GM10248 (cell line): ENCODE results near the gene CD96.
"Not testable (repeated sequence)": the region's sequence is repeated elsewhere in the genome, so short reads cannot be mapped to it uniquely, and the experiment has no call there.

Experiments used
- CTCF ChIA-PET: fragments of 300-600 bp; sonication (Branson Sonifier 250); formaldehyde crosslinking; extraction: SDS; loops from one replicate; lab custom pipeline; 2021; ENCODE audit warnings: antibody characterized with exemption; lab: Yijun Ruan, JAX
- POLR2A ChIA-PET: fragments of 350-650 bp; sonication (Branson Sonifier 250); formaldehyde crosslinking; extraction: SDS; loops from one replicate; lab custom pipeline; 2020; ENCODE audit warnings: antibody characterized with exemption; lab: Yijun Ruan, JAX
- DNase-seq: peaks from one replicate; pipeline ENCODE4 v3.0.0; 2012; ENCODE audit errors: extremely low spot score
- CTCF ChIP-seq: IDR thresholded peaks from 2 replicates; pipeline ENCODE4 v1.5.1; 2012; ENCODE audit warnings: mild to moderate bottlenecking, low read depth; ENCODE audit errors: extremely low read depth, missing control alignments, control extremely low read depth

The CD96 gene

GRCh38 chr3:111548092-111548491, 6.1 kb downstream of the CD96 start:
- peak; percentile 30 for DNase-seq
- TF ChIP-seq CTCF = no peak
- POLR2A ChIA-PET = no interaction called here
- CTCF ChIA-PET = no interaction called here

DNA sequence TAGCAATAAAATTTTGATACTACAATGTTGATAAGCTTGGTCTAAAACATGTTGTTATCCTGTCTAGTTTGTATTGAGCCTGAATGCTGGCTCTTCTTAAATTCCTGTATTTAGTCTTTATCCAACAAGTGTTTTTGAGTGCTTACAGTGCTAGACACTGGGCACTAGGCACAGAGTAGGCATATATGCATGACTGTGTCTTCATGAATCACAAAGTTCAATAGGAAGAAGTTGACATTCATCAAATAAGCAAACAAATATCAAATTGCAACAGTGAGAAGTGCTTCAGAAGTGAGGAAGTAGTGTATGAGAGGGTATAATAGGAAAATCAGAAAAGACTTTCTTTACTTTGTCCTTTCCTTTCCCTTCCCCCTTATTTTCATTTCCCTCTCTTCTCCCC, 6.8 kb downstream of the CD96 start:
- no peak for DNase-seq

DNA sequence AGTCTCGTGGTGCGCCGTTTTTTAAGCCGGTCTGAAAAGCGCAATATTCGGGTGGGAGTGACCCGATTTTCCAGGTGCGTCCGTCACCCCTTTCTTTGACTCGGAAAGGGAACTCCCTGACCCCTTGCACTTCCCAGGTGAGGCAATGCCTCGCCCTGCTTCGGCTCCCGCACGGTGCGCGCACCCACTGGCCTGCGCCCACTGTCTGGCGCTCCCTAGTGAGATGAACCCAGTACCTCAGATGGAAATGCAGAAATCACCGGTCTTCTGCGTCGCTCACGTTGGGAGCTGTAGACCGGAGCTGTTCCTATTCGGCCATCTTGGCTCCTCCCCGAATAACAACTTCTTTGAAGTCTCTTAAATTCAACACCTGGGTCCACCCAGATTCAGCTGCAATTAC, 19.9 kb downstream of the CD96 start:
- POLR2A ChIA-PET, DNase-seq, CTCF ChIA-PET: not testable (repeated sequence)

More for the DNA sequence above, 6.8 kb downstream of the CD96 start:
- ChIA-PET POLR2A (no interaction called here), CTCF (no interaction called here)
- TF ChIP-seq CTCF = no peak

GRCh38 chr3:111566844-111567243, 24.8 kb downstream of the CD96 start:
- ChIA-PET POLR2A (no interaction called here), CTCF (no interaction called here)
- no peak for TF ChIP-seq CTCF
- no peak for DNase-seq

- CTCF ChIA-PET = interaction anchor here (0.6 kb wide), 1 partner anchor 48 kb away, joined by 3 read pairs; no protein-coding TSS in a partner anchor
- no peak for DNase-seq
- POLR2A ChIA-PET = no interaction called here
- no peak for TF ChIP-seq CTCF
Observed at GRCh38 chr3:111568355-111568754, 26.4 kb downstream of the CD96 start.

DNA sequence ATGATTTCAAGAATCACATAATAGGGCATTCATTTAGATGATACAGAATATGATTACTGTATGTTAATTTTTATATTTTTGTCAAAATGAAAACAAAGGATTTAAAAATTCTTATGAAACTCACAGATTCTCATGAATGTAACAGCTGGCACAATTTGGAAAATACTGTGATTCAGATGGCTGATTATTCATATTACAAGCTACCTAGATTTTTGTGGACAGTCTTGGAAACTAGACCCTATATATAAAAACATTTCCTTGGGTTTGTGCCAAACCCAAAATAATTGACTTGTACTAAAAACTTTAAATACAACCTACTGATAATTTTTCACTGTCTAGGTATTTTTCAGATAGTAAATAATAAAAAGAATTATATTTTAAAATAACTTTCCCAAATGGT, 26.9 kb downstream of the CD96 start:
- POLR2A ChIA-PET = no interaction called here
- CTCF ChIA-PET = no interaction called here
- no peak for TF ChIP-seq CTCF
- DNase-seq = no peak

DNA sequence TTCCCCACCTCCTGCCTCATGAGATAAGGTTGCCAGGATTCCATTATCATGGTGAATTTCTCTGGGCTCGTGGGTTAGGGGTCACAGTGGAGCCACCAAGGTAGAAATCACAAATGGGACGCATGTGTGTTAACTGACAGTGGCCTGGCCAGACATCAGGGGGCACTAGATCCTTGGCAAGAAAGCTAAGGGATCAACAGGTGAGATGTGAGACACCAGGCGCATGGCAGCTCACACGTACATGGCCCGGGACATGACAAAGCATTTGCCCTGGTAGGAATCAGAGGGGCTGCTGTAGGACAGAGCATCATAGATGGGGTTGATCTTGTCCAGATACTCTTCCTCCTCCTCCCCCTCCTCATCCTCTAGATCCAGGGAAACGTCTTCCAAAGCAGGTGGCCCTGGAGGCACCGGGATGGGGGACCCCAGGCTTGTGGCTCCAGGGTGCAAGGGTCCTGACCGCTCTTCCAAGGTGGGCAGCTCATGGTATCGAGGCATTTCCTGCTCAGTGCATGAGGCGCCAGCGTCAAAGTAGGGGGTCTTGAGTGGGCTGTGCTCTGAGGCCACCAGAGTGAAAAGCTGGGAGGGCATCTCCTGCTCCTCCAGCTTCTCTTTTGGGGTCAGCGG, 28.5 kb downstream of the CD96 start:
- DNase-seq = no peak
- ChIA-PET POLR2A (no interaction called here), CTCF (no interaction called here)
- no peak for TF ChIP-seq CTCF
